CD4-positive, alpha-beta T cell treated with Interleukin-17A for 1 hour (primary cell): Measurements from ENCODE around the gene KCNJ16.
"Not testable (repeated sequence)": the region's sequence is repeated elsewhere in the genome, so short reads cannot be mapped to it uniquely, and the experiment has no call there.

Experiments used
- DNase-seq: peaks from one replicate; pipeline ENCODE4 v3.0.0-alpha.2; 2020

KCNJ16 gene

GRCh38 chr17:70074956-70075355 is at the start of gene KCNJ16:
TSS of gene KCNJ16 (plus strand) at chr17:70075225. CDS start at chr17:70132088, 56,863 bp downstream.
- DNase-seq: no peak

GRCh38 chr17:70028397-70028796 is 46.6 kb upstream of the KCNJ16 start:
- DNase-seq: no peak

GRCh38 chr17:70028978-70029767 is 45.9 kb upstream of the KCNJ16 start:
- DNase-seq: no peak

GRCh38 chr17:70030371-70030770 is 44.7 kb upstream of the KCNJ16 start:
- no peak for DNase-seq

- DNase-seq: no peak
Observed at GRCh38 chr17:70031341-70031740, 43.7 kb upstream of the KCNJ16 start.

- DNase-seq: no peak
Observed at GRCh38 chr17:70033165-70033564, 41.9 kb upstream of the KCNJ16 start.

GRCh38 chr17:70034158-70034557 is 40.9 kb upstream of the KCNJ16 start:
- DNase-seq: no peak

- DNase-seq: no peak
Observed at GRCh38 chr17:70037498-70037897, 37.5 kb upstream of the KCNJ16 start.

- DNase-seq: no peak
Observed at GRCh38 chr17:70040336-70040735, 34.7 kb upstream of the KCNJ16 start.

GRCh38 chr17:70041061-70041460 is 34.0 kb upstream of the KCNJ16 start:
- no peak for DNase-seq

- no peak for DNase-seq
Observed at GRCh38 chr17:70041540-70041939, 33.5 kb upstream of the KCNJ16 start.

- DNase-seq: not testable (repeated sequence)
Observed at GRCh38 chr17:70045780-70046179, 29.2 kb upstream of the KCNJ16 start.

- no peak for DNase-seq
Observed at GRCh38 chr17:70047619-70048419, 27.2 kb upstream of the KCNJ16 start.

GRCh38 chr17:70049801-70050591 is 25.0 kb upstream of the KCNJ16 start:
- no peak for DNase-seq

- no peak for DNase-seq
Observed at GRCh38 chr17:70050931-70051330, 24.1 kb upstream of the KCNJ16 start.

GRCh38 chr17:70053241-70054234 is 21.5 kb upstream of the KCNJ16 start:
- no peak for DNase-seq

- DNase-seq: no peak
Observed at GRCh38 chr17:70055000-70055399, 20.0 kb upstream of the KCNJ16 start.

- DNase-seq: no peak
Observed at GRCh38 chr17:70059071-70059470, 16.0 kb upstream of the KCNJ16 start.

GRCh38 chr17:70059649-70060048 is 15.4 kb upstream of the KCNJ16 start:
- DNase-seq: no peak

- DNase-seq: no peak
Observed at GRCh38 chr17:70060415-70060814, 14.6 kb upstream of the KCNJ16 start.

GRCh38 chr17:70067134-70067533 is 7.9 kb upstream of the KCNJ16 start:
- no peak for DNase-seq
